ENCODE measurements around the gene CD164L2.
"Not testable (repeated sequence)": the region's sequence is repeated elsewhere in the genome, so short reads cannot be mapped to it uniquely, and the experiment has no call there.

The CD164L2 gene

DNA sequence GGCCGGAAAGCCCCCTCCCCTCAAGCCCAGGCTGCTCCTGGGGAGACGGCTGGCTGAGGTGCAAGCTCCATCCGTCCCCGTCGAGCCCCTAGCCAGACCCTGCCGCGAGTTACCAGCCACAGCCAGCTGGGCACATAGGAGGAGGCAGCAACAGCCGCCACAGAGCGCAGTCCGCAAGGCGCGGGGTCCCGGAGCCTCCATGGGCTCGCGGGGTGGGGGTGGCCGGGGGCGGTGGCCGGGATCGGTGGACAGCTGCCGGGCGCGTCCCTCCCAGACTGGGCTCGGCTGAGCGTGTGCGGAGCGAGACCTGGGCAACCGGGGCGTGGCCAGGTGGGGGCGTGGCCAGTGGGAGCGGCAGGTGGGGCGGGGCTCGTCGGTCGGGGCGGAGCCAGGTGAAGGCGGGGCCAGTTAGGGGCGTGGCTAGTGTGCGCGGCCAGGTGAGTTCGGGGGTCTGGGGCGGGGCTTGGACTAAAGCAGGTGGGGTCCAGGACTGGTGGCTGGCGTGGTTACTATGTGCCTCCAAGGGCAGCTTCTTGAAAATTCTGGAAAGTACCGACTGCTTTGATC, at the start of gene CD164L2:
Gene CD164L2, minus strand, starts transcription at position 295 of the 567 bp plus-strand sequence. Its CDS starts 94 bp downstream, at position 201.
- DNase-seq (ENCODE audit: low read depth): no peak

DNA sequence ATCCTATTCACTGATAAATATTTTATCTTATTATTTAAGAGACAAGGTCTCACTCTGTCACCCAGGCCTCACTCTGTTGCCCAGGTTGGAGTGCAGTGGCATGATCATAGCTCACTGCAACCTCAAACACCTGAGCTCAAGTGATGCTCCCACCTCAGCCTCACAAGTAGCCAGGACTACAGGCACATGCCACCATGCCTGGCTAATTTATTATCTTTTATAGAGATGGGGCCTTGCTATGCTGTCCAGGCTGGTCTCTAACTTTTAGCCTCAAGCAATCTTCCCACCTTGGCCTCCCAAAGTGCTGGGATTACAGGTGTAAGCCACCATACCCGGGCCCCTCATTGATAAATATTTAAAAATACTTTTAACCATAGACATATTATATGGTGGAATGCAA, 49.6 kb upstream of the CD164L2 start:
- not testable (repeated sequence) for DNase-seq (ENCODE audit: low read depth)

DNA sequence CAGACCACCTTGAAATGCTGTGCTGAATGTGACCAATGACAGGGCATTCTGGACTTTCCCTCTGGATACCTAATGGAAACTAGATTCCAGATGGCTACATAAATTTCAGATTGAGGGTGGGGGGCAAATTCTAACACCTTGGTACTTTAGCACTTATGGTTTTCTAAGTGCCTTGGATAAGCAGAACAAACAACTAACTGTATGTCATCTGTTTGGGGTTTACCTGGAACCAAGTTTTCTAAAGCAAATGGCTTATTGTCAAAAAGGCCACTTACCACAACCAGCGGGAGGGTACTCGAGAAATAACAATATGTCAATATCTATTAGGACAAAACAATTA, 48.4 kb upstream of the CD164L2 start:
- DNase-seq (ENCODE audit: low read depth): no peak

DNA sequence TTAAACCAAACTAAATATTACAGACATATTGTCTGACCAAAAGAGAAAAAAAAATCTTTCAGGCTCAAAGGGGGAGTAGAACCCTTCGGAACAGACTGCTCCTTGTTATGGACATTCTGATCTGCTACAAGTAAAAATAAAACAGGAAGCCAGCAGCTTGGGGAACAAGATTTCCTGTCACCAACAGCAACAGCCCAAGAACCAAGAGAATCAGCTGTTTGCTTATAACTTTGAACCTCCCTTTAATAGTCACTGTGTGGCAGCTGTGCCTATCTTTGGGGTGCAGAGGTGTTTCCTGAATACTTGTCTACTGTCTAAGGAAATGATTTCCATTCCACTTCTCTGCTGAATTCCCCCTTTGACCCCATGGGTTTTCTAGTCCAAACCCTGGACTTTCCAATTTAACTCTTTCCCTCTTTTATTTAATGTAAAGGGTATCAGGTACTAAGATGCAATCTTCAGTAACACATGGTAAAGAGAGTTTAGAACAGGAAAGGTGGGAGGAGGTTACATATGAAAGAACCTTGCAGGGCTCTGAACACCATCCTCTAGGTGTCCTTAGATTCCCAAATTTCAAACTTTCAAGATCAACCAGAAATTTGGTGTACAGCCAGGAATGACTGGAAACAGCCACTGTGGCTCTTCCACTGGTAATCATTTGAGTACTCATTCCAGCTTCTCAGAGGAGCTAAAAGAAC, 47.9 kb upstream of the CD164L2 start:
- DNase-seq (ENCODE audit: low read depth): no peak

DNA sequence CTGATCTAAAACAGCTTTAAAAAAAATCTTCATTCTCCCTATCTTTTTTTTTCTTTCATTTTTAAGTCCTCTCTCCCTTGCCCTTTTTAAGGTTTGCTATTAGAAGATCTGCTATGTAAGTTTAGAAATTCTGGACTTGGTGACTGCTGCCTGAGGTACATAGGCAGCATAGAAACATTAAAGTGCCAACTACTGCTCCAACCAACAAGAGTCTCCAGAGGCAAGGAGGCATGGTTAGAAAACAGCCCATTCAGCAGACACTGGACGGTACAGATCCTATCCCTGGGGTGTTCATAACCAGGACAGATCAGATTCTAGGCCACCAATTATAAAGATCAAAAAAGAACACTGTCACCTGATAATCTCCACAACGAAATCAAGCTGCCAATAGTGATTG, 45.9 kb upstream of the CD164L2 start:
- no peak for DNase-seq (ENCODE audit: low read depth)

DNA sequence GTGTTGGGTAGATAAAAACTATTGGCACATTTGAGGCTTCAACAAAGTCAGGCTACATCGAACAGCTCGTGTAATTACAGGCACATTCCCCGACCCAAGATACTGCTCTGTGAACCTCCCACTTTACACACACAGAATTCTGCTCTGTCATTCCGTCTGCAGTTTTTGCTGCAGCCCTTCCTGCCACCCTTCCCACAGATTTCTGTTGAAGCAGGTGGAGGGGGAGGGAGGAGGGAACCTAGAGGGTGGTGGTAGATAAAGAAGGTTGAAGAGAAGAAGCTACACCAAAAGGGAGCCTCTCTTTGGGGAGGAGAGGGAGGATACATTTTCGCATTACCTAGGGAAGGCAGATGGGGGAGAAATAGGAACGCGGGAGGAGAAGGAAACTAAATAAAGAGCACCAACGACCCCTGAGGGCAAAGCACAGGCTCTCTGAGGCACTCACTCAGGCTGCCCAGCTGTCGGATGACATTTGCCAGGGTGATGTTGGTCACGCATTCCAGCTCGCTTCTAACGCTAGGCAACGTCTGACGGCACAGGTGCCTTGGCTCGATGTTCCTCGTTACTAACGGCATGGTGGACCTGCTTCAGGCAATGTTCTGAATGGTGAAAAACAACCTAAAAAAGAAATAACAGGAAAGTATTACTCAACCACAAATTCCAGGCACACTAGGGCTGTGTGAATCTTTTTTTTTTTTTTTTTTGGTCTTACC, 45.3 kb upstream of the CD164L2 start:
- DNase-seq (ENCODE audit: low read depth): no peak

DNA sequence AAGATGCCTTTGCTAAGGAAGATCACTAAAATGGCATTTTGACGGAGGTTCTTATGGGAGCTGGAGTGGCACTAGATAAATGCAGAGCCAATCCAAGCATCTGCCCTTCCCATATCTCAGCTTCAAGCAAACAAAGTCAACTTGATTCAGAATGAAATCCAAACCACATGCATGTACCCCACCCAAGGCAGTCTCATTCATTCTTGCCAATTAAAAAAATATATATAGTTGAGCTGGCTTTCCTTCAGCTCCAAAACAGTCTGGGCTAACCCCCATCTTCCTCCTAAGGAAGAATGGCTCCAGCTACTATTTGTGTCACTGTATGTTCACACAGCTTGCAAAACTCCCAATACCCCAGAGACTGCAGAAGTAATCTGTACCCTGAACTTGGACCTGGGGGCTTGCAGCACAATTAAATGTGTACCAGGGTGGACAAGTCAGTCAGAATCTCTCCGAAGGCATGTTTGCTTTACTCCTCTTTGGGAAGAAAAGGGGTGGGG, 44.7 kb upstream of the CD164L2 start:
- no peak for DNase-seq (ENCODE audit: low read depth)

DNA sequence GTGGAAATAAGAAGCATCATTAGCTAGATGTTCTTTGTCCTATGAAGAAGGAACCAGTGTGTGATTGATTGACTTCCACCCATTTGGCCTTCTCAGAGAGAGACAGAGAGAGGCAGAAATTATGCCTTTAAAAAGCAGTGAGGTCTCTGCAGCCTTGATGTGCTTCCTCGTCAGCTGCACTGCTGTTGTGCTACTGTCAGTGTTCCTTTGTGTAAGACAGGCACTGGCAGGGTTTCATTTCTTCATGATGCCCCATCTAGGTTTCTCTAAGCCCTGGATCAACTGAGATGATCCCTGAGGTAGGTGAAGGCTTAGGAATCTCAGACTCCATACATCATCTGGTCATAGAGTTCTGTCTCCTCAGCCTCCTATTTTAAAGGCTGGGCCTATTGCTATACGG, 44.2 kb upstream of the CD164L2 start:
- no peak for DNase-seq (ENCODE audit: low read depth)

DNA sequence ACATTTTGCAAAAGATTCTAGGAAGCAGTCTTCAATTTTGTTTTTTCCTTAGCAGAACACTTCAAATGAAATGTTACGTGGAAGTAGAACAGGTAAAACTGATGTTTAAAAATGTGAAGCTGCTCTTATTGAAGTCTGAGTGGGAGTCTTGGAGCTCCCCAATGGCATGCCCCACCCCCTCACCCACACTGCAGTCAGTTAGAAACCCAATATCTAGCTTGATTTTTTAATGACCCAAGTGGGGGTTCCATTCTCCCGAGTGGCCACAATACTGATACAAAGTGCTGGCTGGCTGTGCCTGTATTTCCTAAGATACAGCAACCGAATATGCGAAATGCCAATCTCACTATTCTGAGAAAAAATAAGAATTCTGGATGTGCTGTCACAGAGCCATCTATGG, 40.6 kb upstream of the CD164L2 start:
- no peak for DNase-seq (ENCODE audit: low read depth)

DNA sequence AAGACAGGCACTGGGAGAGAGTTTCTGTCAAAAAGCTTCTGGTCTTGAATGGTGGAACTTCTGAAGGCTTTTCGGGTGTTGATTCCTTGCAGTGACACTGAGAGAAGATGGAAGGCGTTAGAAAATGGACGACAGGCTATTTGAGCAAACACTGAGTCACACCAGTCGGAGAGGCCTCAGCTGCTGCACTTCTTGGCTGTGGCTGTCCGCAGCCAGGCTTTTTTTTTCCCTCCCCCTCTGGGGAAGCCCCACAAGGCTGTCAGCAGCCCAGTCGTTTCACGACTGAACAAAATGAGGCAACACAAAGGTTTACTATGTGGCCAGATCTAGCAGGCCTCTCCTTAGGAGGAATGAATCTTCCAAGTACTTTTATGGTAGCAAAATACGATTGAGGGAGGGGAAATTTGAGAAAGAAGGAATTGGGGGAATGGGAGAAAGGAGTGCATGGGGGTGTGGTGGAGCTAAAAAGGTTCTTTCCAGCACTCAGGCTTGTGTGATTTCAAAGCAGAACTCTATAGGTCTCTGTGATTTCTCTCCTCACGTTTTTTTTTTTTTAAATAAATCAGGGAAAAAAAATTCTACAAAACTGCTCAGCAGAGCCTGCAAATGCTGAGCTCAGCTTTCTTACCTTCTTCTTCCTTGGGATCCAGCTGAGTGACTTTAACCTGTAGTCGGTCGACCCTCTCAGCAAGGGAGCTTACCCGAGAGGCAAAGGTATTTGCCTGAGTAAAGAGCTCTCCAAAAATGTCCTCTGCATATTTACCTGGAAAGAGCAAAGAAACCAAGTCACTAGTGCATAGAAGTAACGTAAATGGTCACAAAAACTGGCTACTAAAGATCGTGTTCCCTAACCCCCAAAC, 35.4 kb upstream of the CD164L2 start:
- DNase-seq (ENCODE audit: low read depth): peak; percentile 95

DNA sequence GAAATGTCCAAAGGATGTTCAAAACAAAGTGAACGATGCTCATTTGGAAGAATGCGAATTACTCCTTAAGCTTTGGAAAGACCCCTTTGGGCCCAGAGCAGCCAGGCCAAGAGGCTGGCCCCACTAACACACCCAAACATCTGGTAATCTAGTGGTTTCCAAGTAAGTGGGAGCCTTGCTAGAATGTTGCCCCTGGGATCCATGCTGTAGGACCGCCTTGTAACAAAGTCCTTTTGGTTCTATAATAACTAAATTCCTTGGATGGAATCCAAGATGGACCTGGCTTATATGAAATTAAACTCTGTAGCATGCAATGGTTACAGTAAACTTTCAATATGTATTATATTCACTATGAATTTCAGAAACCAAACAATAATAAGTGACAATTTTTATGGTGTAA, 34.6 kb upstream of the CD164L2 start:
- no peak for DNase-seq (ENCODE audit: low read depth)

DNA sequence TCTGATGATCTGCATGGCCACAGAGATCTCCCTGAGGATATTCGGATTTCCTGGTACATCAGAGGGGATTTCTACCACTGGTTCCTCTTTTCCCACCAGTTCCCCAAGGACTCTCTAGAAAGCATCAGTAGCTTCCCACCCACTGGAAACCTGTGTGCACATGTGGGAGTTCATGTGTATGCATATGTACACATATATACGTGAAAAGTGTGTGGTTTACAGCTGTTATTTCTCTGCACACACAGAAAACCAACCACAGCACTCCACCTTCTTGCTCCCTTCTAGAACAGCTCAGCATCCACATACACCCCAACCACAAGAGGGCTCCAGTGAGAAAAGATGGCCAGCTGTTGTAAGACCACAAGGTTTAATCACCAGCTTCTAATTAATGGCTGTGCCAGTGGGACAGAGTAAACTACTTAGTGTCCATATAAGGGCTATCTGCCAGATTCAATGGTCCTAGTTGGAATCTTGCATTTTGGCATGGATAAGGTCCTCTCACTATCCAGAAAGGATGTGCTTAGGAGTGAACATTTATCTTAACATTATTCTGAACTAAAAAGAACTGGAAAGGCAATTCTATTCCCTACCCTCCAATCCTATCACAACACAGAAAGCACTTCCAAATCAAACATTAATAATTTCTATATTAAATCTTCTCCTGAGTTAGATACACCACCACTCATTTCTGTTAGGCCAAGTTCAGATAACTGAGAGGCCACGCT, 33.4 kb upstream of the CD164L2 start:
- DNase-seq (ENCODE audit: low read depth): peak; percentile 57

DNA sequence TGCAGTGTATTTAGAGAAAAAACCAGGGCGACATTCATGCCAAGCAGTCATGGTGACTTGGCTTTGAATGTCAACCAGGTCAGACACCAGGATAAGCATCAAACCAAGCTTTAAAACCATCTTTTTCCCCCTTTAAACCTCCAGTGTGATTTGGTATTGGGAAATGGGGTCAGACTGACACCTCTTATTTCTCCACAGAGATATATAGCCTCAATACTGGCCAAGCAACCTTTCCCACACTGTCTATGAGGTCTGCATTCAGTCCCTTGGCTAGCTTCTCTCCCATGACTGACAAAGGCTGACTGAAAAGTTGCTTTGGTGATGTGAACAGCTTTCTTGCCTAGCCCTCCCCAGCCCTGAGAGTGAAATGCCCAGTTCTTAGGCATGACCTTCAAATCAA, 31.0 kb upstream of the CD164L2 start:
- no peak for DNase-seq (ENCODE audit: low read depth)

DNA sequence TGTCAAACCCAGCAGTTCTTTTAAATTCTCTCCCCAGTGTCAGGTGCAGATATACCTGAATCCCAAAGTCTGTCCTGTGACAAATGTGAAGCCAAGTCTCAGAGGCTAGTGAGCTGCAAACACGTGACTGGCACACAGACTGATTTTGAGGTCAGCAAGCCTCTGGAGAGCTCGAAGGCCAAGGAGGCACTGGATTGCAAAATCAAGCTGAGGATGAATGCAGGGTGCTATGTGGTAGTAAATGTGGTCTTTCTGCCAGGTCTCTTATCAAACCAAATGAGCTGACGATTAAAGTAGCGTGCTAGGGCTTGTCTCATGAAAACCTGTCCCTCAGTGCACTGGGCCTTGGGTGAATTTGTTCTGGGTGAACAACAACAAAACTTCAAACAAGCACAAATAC, 29.9 kb upstream of the CD164L2 start:
- DNase-seq (ENCODE audit: low read depth): no peak

DNA sequence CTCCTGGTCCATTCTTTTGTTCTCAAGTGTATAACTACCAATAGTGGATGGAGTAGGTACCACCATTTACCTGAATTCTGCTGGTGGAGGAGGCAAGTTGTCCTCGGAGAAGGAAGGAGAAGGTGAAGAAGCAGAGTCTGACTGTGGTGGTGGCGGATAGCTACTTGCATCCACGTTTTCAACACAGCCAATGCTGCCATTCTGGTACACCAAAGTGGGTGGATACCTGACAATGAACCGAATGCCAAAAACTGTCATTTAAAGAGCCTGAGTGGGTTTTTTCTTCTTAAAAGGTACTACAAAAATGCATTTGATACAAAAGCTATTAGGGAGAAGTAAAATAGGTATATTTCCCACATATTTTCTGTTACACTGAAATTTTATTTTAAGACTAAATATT, 29.4 kb upstream of the CD164L2 start:
- no peak for DNase-seq (ENCODE audit: low read depth)

DNA sequence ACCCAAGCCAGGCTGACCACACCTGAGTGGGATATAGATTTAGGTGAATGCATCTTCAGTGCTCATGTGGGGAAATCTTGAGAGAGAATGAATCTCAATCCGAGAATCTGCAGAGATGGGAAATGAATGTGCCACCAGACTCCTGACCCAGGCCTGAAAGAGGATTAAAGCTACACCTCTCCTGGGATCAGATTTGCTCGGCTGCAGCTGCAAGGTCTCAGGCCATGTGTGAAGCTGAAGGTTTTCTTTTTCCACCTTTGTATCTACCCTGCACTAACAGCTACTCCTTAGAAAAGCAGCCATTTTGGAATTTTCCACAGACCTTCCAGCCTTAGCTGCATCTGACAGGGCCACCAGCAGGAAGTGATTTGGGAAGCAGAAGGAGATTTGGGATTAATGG, 27.6 kb upstream of the CD164L2 start:
- no peak for DNase-seq (ENCODE audit: low read depth)

DNA sequence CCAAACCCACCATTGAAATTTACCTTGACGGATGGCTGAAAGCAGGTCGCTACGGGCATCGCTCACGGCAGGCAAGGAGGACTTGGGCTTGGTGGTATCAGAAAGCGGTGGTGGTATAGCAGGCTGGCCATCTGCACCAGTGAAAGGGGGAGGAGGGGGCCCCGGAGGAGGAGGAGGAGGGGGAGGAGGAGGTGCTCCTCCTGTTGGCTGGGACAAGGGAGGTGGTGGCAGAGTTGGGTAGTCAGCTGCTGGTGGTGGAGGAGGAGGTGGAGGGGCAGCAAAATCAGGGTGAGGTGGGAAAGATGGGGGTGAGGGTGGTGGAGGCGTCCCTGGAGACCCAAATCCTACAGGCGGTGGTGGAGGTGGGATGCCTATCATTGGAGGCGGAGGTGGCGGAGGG, 26.5 kb upstream of the CD164L2 start:
- DNase-seq (ENCODE audit: low read depth): no peak

DNA sequence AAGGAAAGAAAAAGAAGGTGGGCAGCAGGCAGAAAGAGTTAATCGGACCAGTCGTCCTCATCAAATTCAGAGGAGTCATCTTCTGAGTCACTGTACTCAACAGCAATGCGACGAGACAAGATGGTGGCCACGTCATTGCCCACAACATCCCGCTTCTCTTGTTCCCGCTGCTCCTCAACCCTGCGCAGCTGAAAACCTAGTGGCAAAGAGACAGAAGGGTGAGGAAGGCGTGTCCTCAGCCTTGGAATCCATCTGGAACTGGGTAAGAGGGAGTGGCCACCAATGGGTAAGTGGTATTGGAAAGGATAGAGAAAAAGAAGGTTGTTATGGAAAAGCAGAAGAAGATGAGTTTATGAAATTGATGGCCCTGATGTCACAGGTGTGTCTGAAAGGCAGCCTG, 25.0 kb upstream of the CD164L2 start:
- DNase-seq (ENCODE audit: low read depth): no peak

DNA sequence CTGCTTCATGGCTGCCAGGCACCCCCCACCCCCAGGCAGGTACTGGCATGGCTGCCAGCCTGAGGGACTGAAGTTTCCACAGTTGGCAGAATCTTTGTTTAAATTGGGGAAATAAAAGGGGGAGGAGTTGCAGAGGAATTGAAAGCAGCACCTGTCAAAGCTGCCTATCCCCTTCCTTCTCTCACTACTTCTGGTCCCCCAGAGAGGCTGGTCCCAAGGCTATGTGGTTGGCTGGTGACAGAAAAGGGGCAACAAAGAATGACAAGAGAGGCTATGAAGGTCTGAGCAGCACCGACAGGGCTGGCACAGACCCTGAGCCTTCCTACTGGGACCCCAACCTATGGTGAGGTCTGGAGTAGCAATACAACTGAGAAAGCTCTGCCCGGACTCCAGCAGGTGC, 23.7 kb upstream of the CD164L2 start:
- DNase-seq (ENCODE audit: low read depth): not testable (repeated sequence)

DNA sequence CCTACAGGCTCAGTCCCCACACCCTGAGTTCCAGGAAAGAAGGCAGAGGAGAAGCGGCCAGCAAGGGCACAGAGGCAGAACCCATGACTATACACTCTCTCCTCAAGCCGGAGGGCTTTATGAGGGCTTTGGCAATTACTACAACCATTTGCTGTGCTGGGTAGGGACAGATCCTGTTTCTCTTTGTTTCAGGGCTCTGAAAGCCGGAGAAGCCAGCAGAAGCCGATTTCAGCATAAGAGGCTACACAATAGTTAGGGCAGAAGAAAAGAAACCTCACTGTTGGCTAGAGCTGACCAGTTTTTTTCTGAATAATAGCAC, 23.2 kb upstream of the CD164L2 start:
- DNase-seq (ENCODE audit: low read depth): no peak

DNA sequence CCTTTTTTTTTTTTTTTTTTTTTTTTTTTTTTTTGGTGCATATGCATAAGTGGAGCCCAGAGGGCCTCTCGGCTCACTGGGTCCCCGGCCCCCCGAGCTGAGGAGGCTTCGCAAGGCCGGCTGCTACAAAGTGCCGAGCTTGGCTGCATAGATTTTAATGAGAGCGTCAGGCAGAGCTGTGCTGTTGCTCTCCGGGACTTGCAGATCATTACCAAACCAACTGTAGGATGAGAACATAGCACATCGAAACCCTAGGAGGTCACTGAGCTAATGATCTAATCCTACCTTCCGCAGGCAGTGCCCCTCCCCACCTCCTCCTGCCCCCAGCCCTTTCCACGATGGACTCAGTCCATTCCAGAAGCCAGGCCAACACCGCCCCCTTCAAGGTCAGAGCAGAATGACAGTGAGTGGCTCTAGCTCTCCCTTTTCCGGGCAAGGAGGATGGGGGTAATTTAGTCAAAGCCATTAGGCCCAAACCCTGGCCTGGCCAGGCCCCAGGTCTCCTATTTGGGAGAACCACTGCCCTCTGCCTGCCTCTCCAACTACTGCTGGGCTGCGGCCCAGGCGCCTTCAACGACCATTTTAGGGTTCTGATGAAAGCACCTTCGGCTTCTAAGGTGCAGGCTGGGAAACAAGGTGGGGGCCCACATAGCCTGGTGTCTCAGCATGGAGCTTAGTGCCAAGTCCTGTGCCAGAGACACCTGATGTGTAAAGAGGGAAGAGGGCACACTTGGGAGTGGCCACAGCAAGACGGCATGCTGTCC, 22.6 kb upstream of the CD164L2 start:
- DNase-seq (ENCODE audit: low read depth): not testable (repeated sequence)
